Measurements from ENCODE around the gene BRD9.

- TF ChIP-seq CTCF (IDR thresholded peaks at IDR 0.05; ENCODE audit: low read depth, low read length, poor library complexity, severe bottlenecking) = no peak
- no peak for TF ChIP-seq EZH2phosphoT487 (IDR thresholded peaks at IDR 0.05; ENCODE audit: borderline replicate concordance, low read length)
These were observed 3.4 kb downstream of the BRD9 start for GRCh38 chr5:889075-889710.
